Mucosa of stomach (tissue), 1 donor: ENCODE results near the gene NBEA.

Source experiments
- H3K27me3 ChIP-seq: one replicate; pipeline ENCODE4 v1.7.0; 2013; ENCODE audit warnings: mild to moderate bottlenecking, low read length; ENCODE audit not compliant: control insufficient read depth, insufficient read depth
- H3K36me3 ChIP-seq: one replicate; pipeline ENCODE4 v1.7.0; 2013; ENCODE audit warnings: low read length; ENCODE audit not compliant: control insufficient read depth, insufficient read depth
- H3K4me1 ChIP-seq: one replicate; pipeline ENCODE4 v1.7.0; 2013; ENCODE audit warnings: mild to moderate bottlenecking, low read length; ENCODE audit not compliant: control insufficient read depth, insufficient read depth
- H3K4me3 ChIP-seq: one replicate; pipeline ENCODE4 v1.7.0; 2013; ENCODE audit warnings: low read length
- H3K9ac ChIP-seq: one replicate; pipeline ENCODE4 v1.7.0; 2013; ENCODE audit warnings: mild to moderate bottlenecking, low read length, moderate library complexity
- H3K9me3 ChIP-seq: one replicate; pipeline ENCODE4 v1.7.0; 2013; ENCODE audit warnings: mild to moderate bottlenecking, low read length, moderate library complexity; ENCODE audit not compliant: control insufficient read depth
- donor health status: Pancreatic carcinoma.

Gene NBEA

DNA sequence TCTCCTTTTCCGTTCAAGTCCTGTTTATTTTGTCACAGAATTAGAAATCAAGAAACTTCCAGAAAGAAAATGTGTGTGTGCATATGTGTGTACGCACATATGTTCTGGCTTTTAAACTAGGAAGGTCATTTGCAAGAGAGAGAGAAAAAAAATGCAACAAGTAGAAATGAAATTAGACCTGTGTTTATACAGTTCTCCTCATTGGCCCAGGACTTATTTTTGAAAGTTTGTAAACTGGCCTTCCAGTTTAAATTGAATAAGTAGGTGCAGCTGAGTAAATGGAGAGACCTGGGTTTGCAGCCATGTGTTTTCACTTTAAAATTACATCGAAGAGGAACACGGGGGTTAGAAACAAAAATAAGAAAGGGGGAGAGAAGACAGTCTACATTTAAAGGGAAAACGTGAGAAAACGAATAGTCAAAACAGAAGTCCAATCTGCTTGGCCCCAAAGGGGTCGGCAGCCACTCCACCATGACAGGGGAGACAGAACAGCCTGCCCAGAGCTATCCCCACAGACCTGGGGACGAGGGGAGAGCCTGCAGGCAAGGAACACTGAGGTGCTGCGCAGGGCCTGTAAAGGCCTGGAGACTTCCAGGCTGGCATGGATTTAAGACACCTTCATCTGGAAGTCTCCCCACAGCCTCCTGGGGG, 751.2 kb downstream of the NBEA start:
- Histone ChIP-seq H3K9ac (no peak overlapping the region), H3K4me1 (no peaks in the 10 kb centered on the region), H3K4me3 (no peak overlapping the region), H3K27me3 (no peaks in the 10 kb centered on the region), H3K9me3 (no peaks in the 10 kb centered on the region), H3K36me3 (no peaks in the 10 kb centered on the region)

DNA sequence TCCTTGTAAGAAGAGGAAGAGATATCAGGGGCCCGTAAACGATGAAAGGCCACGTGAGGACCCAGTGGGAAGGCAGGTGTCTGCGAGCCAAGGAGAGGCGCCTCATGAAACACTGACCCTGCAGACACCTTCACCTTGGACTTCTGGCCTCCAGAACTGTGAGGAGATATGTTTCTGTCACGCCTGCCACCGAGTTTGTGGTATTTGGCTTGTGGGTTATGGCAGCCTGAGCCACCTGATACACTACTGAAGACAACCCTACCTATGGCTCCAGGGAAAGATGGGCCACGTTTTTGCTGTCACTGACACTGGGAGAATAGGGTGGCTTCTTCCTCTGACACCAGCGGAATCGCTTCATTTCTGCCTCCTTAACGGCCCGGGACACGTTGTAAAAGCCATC, 752.0 kb downstream of the NBEA start:
- Histone ChIP-seq H3K4me3 (no peak overlapping the region), H3K4me1 (no peaks in the 10 kb centered on the region), H3K27me3 (no peaks in the 10 kb centered on the region), H3K36me3 (no peaks in the 10 kb centered on the region), H3K9me3 (no peaks in the 10 kb centered on the region), H3K9ac (no peak overlapping the region)

DNA sequence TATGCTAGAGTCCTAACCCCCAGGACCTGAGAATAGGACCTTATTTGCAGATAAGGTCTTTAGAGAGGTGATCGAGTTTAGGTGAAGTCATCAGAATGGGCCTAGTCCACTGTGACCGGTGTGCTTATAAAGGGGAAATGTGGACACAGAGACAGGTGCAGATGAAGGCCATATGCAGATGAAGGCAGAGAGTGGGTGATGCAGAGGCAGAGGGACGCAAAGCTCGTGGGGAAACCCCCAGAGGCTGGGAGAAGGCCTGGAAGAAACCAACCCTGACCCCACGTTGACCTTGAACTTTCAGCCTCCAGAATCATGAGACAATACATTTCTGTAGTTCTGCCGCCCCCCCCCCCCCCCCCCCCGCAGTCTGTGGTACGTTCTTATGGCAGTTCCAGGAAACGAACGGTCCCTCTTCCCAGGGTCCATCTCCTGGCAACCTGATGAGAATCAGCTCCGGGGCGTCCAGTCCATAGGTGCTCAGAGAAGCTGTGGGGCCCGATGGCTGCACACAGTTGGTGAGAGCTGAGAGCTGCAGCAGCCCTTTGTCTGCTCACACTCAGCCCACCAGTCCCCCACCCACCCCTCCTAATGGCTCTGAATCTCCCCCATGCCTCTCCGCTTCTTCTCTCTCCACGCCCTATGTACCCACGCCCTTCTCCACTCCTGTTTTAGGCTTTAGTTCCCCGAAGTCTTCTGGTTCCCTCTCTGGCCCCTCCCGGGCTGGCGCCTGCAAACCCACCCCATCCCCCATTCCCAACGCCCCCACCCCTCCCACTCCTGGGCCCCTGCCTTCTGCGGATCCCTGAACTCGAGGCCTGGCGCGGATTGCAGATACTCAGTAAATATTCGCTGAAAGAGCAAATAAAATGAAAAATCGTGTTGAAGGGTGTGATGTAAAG, 752.7 kb downstream of the NBEA start:
- Histone ChIP-seq H3K9ac (no peak overlapping the region), H3K27me3 (no peaks in the 10 kb centered on the region), H3K9me3 (no peaks in the 10 kb centered on the region), H3K36me3 (no peaks in the 10 kb centered on the region), H3K4me3 (no peak overlapping the region), H3K4me1 (no peaks in the 10 kb centered on the region)

DNA sequence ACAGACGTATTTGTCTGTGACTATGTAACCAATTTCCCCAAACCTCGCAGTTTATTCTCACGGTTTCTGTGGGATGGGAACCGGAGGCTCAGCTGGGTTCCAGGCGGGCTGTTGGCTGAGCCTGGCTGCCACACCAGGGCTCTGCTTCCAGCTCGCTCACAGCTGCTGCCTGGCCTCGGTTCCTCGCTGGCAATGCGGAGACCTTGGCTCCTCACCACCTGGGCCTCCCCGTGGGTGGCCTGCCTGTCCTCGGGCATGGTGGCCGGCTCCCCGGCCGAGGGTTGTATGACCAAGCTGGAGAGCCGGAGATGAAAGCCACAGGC, 753.3 kb downstream of the NBEA start:
- H3K27me3 ChIP-seq: no peaks in the 10 kb centered on the region

DNA sequence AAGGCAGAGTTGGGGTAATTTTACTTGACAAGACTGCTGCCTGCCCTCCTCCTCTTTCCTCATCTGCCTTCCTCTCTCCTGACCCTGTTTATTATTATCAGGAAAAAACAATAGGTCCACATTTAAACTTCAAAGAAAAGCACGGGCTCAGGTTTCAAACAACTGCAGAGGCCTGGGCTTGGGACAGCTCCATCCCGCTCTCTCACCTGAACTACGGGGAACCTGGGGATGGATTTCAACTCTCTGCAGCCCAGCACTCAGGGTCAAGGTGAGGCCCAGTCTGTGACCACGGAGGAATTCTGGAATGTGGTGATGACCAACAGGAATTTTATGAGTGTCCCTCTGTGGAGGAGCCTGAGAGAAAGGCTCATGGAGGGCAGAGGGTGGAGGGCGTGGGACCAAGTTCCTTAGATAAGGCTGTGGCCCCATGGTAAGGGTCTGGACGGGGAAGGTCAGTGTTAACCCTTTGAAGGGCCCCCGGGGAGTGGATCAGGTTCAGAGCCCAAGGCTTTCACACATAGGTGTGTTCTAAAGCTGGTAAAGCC, 755.2 kb downstream of the NBEA start:
- Histone ChIP-seq H3K4me3 (no peak overlapping the region), H3K36me3 (no peaks in the 10 kb centered on the region), H3K9ac (no peak overlapping the region), H3K9me3 (no peaks in the 10 kb centered on the region), H3K4me1 (no peaks in the 10 kb centered on the region), H3K27me3 (no peaks in the 10 kb centered on the region)

More for the DNA sequence above, 753.3 kb downstream of the NBEA start:
- Histone ChIP-seq H3K4me3 (no peak overlapping the region), H3K9ac (no peak overlapping the region), H3K4me1 (no peaks in the 10 kb centered on the region), H3K9me3 (no peaks in the 10 kb centered on the region), H3K36me3 (no peaks in the 10 kb centered on the region)

DNA sequence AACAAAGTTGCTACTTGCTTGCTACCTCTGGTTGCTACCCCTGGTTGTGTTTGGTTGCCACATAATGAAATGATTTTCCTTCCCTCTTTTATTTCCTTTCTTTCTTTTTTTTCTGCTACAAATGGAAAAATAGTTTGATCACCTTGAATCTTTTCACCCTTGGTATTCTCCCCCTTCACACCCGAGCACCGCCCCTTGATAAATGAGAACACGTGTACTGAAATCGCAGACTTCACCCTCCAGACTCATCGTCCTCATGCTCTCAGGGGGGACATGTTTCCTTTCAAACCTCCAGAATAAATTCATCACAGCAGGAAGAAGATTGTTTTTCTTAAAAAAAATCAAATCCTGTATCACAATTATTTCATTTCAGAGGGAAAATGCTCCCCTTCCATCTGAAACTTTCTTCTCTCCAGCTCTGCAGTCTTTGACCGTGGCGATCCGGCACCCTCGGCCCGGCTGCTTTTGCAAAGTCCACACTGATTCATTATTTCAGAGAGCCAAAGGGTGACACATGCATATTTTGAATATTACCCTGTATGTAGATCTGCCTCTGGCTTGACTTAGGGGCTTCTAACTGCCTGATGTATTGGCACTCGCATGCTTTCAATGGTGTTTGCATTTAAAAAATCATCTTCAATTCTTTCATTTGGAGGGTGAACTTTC, 757.0 kb downstream of the NBEA start:
- no peak overlapping the region for H3K9ac ChIP-seq
- no peaks in the 10 kb centered on the region for H3K27me3 ChIP-seq
- H3K4me3 ChIP-seq: no peak overlapping the region

DNA sequence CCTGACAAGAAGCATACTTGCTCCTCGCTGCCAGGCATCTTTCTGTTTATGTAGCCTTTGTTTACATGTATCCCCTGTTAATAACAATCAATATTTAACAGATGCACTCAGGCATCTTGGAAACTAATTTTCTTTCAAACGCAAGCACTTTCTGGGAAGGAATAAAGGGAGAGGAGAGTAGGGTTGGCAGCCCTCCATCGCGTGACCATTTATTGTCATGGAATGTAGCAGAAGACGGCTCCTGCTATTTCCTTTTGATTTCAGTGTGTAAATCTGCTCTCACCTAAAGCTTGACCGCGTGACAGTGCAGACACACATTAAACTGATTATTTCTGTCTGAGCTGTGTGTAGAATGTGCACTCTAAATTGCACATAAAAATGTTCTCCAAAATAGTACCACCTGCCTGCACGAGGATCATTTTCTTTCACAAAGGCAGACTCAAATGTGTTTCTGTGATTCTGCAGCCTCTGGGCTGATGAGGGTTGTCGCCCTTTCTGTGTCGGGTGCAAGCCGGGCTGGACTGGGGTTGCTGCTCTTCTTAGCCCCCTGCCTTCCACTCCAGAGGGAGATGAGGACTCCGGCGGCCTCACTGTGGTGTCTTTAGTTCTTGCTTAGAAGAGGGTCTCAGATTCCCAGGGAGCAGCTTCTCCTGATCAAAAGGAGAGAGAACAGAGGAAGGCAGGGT, 757.9 kb downstream of the NBEA start:
- Histone ChIP-seq H3K36me3 (no peaks in the 10 kb centered on the region), H3K27me3 (no peaks in the 10 kb centered on the region), H3K4me1 (no peaks in the 10 kb centered on the region), H3K4me3 (no peak overlapping the region), H3K9ac (no peak overlapping the region), H3K9me3 (no peaks in the 10 kb centered on the region)

More for the DNA sequence above, 757.0 kb downstream of the NBEA start:
- H3K36me3 ChIP-seq: no peaks in the 10 kb centered on the region
- H3K9me3 ChIP-seq: no peaks in the 10 kb centered on the region
- H3K4me1 ChIP-seq: no peaks in the 10 kb centered on the region

DNA sequence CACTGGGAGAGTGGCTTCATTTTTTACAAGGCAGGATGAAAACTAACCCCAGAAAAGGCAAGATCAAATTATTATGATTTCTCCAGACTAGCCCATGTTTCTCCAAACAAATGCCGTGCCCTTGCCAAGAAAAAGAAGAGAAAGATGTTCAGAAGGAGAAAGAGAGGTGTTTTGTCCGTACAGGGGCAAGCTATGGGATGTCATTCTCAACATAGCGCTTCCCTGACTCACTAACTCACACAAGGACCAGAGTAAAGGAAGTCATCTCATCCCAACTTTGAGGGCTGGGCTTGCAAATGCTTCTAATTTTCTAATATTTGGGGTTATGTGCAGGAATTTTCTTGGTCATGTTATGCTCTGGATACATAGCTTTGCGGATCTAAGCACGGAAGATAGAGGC, 758.6 kb downstream of the NBEA start:
- Histone ChIP-seq H3K36me3 (no peaks in the 10 kb centered on the region), H3K4me3 (no peak overlapping the region), H3K9ac (no peak overlapping the region), H3K27me3 (no peaks in the 10 kb centered on the region), H3K9me3 (no peaks in the 10 kb centered on the region), H3K4me1 (no peaks in the 10 kb centered on the region)

DNA sequence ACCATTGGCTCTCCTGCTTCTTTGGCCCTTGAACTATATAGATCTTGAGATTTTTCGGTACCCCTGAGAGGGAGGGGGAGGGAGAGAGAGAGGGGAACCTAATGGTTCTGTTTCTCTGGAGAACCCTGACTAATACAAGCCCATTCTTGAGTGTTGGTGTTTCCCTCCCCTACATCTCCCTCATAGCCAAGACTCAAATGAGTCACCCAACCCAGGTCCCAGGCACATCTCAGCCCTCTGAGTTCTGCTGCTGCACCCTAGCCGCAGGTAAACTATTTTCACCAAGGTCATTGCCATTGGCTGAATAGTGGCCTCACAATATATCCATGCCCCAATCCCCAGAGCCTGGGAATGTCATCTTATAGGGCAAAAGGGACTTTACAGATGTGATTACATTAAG, 760.2 kb downstream of the NBEA start:
- H3K9ac ChIP-seq: no peak overlapping the region
- no peak overlapping the region for H3K4me3 ChIP-seq
- no peaks in the 10 kb centered on the region for H3K4me1 ChIP-seq
- no peaks in the 10 kb centered on the region for H3K36me3 ChIP-seq
- no peaks in the 10 kb centered on the region for H3K27me3 ChIP-seq
- H3K9me3 ChIP-seq: no peaks in the 10 kb centered on the region

DNA sequence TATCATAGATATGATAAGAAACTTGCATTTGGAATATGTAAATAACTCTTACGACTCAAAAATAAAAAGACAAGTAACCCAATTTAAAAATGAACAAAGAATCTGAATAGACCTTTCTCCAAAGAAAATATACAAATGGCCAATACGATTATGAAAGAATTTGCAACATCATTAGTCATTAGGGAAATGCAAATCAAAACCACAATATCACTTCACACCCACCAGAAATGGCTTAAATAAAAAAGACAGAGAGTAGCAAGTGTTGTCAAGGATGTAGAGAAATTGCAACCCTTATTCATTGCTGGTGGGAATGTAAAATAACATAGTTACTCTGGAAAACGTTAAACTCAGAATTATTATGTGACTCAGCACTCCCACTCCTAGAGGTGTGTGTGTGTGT, 761.0 kb downstream of the NBEA start:
- Histone ChIP-seq H3K36me3 (no peaks in the 10 kb centered on the region), H3K4me3 (no peak overlapping the region), H3K27me3 (no peaks in the 10 kb centered on the region), H3K9ac (no peak overlapping the region), H3K9me3 (no peaks in the 10 kb centered on the region), H3K4me1 (no peaks in the 10 kb centered on the region)

DNA sequence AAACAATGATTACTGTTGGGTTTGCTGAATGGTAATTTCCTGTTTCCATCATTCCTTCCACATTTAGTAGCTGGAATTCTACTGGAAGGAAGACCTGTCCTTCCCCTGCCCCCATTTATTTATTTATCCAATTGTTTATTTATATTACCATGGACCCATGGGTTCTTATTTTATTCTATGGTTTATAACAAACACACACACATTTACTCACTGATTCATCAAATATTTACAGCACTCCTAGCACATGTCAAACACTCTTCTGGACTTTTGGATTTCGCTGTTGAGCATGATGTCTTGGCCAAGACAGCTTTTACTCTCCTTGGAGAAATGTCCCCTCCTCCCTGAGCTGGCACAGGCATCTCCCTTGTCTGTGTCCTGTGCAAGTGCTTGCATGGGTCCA, 762.3 kb downstream of the NBEA start:
- H3K36me3 ChIP-seq: no peaks in the 10 kb centered on the region

More for the DNA sequence above, 762.3 kb downstream of the NBEA start:
- Histone ChIP-seq H3K9me3 (no peaks in the 10 kb centered on the region), H3K4me3 (no peak overlapping the region), H3K9ac (no peak overlapping the region), H3K4me1 (no peaks in the 10 kb centered on the region), H3K27me3 (no peaks in the 10 kb centered on the region)
